Tongue (tissue), 2 donors: ENCODE data around the gene FRMD7. TPM values are rescaled to one million over a fixed set of nuclear protein-coding genes. Genes with fewer than 3 reads are reported as not detected.
"Not testable (repeated sequence)": the region's sequence is repeated elsewhere in the genome, so short reads cannot be mapped to it uniquely, and the experiment has no call there.

Source experiments
- DNase-seq: peaks from one replicate; pipeline ENCODE4 v3.0.0-alpha.2; 2015
- total RNA-seq: library from RNA; depleted of rRNA; stranded (reverse); fragments of >200 nt; gene quantifications from one replicate; pipeline ENCODE4 v1.2.3, GENCODE V29; 2014

Gene FRMD7, protein sequence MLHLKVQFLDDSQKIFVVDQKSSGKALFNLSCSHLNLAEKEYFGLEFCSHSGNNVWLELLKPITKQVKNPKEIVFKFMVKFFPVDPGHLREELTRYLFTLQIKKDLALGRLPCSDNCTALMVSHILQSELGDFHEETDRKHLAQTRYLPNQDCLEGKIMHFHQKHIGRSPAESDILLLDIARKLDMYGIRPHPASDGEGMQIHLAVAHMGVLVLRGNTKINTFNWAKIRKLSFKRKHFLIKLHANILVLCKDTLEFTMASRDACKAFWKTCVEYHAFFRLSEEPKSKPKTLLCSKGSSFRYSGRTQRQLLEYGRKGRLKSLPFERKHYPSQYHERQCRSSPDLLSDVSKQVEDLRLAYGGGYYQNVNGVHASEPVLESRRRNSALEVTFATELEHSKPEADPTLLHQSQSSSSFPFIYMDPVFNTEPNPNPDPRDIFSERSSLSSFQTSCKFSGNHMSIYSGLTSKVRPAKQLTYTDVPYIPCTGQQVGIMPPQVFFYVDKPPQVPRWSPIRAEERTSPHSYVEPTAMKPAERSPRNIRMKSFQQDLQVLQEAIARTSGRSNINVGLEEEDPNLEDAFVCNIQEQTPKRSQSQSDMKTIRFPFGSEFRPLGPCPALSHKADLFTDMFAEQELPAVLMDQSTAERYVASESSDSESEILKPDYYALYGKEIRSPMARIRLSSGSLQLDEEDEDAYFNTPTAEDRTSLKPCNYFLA
- 0.82 TPM for total RNA-seq

- DNase-seq, result no peak
These were observed at the start of gene FRMD7 for GRCh38 chrX:132127743-132128142. Gene FRMD7 (minus strand): TSS chrX:132128020. CDS start chrX:132127844, 176 bp downstream.

DNA sequence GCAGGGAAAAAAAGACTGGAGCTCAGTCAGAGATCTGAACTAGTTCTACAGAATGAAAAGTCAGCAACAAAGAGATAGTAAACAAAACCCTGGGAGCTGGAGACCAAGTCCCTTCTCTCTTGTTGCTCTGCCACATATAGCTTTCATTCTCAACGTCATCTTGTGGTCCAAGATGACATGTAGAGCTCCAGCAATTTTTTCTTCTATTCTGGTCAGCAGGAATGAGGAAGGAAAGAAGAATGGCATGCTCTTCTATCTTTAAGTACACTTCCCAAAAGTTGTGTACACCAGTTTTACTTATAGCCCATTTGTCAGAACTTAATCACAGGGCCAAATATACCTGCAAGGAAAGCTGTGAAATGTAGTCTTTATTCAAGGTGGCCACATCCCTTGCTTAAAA is 45.8 kb upstream of the FRMD7 start:
- no peak for DNase-seq

- peak; percentile 54 for DNase-seq
These were observed 44.1 kb upstream of the FRMD7 start for GRCh38 chrX:132171881-132172280.

DNA sequence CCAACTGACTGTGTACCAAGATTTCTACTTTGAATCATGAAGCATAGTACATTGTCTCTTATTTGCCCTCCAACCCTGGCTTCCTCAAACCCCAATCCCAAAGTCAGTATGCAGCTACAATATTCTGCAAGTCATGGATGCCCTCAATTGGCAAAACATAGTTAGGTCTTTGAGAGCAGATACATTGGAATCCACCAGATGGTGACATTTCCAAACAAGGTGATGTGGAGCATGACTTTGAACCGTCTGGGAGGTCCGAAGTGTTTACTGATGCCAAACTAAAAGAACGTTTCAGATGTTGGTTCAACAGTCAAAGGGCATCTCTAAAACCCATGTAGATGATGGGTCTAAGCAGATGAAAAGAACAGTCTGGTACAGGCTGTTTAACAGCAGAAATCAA is 43.7 kb upstream of the FRMD7 start:
- no peak for DNase-seq

DNA sequence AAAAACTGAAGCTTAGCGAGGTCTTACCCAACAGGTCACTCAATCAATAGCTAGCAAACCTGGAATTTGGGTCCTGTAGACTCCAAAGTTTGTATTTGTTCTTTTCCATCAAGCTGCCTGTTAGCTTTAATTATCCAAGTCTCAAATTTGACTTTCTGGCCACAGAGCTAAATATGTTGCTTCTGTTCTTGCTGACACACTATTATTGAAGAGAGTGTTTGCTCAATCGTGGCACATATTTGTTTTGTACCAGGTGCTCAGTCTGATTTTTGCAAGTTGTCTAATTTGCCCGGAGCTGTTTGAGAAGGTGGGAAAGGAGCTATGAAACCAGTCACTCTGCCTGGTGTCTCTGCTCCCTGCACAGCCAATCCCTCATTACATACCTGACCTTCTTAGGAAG is 41.7 kb upstream of the FRMD7 start:
- DNase-seq, result no peak

GRCh38 chrX:132165651-132166050 is 37.8 kb upstream of the FRMD7 start:
- no peak for DNase-seq

DNA sequence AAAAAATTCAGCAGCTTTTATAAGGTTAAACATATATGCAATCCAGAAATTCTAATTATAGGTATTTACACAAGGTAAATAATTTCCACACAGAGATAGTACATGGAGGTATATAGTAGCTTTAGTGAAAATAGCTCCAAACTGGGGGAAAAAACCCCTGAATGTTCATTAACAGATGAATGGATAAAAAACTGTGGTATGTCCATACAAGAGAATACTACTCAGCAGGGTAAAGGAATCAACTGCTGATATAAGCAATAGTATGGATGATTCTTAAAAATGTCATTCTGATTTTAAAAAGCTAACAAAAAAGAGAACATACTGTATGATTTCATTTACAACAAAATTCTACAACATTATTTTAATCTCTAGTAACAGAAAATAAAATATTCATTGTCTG is 37.2 kb upstream of the FRMD7 start:
- DNase-seq, result no peak

GRCh38 chrX:132163094-132163493 is 35.3 kb upstream of the FRMD7 start:
- DNase-seq, result not testable (repeated sequence)

- no peak for DNase-seq
These were observed 25.3 kb upstream of the FRMD7 start for GRCh38 chrX:132153166-132153565.

DNA sequence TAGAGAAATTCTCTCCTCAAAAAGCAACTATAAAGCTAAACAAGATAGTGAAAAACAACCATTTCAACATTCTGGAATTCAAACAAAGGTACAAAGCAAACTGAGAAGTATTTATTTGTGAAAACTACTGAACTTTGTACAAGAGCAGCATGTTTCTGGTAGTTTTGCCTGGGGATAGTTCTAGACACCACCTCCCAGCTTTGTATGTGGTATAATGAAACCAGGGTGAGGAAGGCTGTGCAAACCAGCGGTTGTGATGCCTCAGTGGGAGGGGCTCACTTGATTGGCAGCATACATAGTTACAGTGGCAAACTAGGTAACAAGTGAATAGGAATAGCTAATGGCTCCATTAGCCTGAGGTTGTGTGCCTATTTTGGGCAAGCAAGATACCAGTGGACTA is 18.6 kb upstream of the FRMD7 start:
- DNase-seq, result no peak

GRCh38 chrX:132144061-132144460 is 16.2 kb upstream of the FRMD7 start:
- DNase-seq, result peak; percentile 50

DNA sequence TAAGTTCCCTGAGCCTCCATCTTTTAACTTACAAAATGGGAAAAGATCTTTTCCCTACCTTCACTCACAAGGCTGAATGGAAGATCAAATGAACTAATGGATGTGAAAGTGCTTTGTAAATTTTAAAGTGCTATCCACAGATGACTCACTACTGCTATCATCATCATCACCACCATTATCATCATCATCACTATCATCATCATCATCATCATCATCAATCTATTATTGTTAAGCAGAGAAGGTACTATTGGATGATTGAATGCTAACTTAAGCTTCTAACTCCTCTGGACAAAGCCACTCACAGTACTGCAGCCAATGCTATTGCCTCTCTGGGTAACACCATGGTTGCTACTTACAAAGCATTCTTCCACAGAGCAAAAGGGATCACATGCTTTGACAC is 1.9 kb downstream of the FRMD7 start:
- DNase-seq, result no peak

GRCh38 chrX:132120913-132121312 is 6.9 kb downstream of the FRMD7 start:
- DNase-seq, result no peak

GRCh38 chrX:132119821-132120515 is 7.9 kb downstream of the FRMD7 start:
- no peak for DNase-seq

- DNase-seq, result no peak
These were observed 8.5 kb downstream of the FRMD7 start for GRCh38 chrX:132119283-132119682.

DNA sequence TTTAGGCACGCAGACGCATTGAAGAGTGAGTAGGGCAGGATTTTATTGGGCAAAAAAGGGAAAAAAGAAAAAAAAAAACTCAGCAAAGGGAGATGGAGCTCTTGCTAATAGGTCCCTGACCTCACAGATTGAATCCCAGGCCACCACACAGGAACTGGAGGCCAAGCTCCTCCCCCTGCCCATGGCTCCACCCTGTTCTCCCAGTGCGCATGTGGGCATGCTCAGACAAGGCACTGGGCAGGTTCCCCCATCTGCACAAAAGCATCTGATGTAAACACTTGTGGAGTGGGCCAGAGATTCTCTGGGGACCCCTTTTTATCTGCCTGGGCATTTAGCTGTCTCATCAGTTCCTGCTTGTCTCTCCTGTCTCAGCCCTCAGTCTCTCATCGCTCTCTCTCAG is 9.5 kb downstream of the FRMD7 start:
- DNase-seq, result no peak

DNA sequence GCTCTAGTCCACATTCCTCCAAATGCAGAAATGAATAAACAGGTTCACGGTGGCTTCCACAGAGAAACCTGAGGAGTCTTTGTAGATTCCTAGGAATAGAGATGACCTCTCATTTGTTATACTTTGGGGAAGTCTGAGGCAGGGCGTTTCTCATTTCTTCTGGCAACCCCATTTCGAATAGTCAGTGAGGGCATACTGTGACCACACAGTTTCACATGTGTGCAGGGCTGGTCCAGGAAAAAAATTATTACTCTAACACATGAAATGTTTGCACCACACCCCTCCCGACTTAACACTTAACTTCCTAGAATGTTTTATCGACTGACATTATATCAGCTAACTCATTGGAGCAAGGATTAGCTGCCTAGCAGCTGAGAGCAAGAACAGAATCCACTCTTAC is 12.0 kb downstream of the FRMD7 start:
- DNase-seq, result no peak

DNA sequence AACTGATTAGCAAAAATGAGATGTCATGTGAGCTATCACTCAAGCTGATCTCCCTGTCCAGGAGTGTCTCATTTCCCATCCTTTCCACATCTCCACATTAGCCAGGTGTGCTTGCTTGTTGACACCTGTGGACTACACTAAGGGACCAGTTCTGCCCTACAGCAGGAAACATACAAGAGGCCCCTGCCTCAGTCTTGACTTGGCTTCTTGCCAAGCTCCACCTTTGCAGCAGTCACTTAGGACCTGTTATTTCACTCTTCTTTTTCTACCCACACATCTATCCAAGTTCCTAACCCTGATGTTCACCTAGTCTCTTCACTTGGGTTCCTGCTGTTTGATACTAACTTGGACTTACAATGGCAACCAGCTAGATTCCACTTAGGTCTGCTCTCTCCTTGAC is 13.2 kb downstream of the FRMD7 start:
- no peak for DNase-seq

- DNase-seq, result no peak
These were observed 20.5 kb downstream of the FRMD7 start for GRCh38 chrX:132107291-132107690.

DNA sequence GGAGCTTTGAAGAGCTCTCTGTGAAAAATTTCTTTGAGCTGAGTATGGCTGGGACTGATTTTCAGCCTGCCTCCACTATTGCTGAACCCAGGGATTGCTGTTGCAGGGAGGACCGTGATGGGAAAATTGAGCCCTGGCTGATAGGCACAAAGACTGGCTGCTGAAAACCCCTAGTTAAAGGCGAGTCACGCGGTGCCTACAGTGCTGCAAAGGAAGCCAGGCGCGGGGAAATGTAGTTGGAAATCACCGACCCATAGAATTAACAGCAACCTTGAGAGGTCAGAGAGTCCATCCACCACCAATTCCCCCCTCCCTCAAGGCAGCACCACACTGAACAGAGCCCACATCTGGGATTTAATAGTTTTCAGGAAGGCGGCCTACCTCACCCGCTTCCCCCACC is 26.0 kb downstream of the FRMD7 start:
- no peak for DNase-seq

DNA sequence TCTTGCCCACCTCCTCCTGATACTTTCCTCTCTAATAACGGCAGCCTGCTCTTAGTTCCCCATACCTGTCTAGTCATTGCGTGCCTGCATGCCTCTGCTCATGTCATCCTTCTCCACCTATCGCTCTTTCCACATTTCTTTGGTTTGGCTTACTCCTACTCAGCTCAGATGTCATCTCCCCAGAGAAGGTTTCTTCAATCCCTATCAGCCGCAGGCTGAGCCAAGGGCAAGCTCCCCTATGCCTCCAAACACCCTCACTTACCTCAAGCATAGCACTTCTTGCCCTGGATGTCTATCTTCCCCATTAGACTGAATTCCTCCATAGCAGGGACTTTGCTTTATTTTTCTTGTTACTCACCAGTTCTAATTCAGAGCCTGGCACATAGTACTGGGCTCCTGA is 26.6 kb downstream of the FRMD7 start:
- DNase-seq, result no peak

DNA sequence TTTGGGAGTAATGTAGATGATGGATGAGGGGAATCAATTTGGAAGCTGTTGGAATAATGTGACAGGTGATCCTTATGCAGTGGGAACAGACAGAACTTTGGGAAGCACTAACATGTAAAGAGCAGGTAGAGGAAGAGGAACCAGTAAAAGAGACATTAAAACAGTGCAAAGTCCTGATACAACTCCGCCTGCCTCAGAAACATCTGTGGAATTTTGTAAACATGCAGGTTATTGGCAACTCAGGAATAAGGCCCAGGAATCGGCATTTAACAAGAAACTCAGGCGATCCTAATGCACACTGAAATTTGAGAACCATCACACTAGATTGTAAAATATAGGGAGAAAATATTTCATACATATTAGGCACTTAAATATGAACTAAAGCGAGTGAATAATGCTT is 29.1 kb downstream of the FRMD7 start:
- not testable (repeated sequence) for DNase-seq

GRCh38 chrX:132094164-132094563 is 33.7 kb downstream of the FRMD7 start:
- no peak for DNase-seq
